NT2/D1 (cell line): Measurements from ENCODE around the gene DENND1B.

Experiments
- SUZ12 ChIP-seq: IDR thresholded peaks from 2 replicates; pipeline ENCODE4 v1.6.1; 2011; ENCODE audit not compliant: insufficient read length, insufficient read depth; ENCODE audit errors: extremely low read depth
- YY1 ChIP-seq: IDR thresholded peaks from 2 replicates; pipeline ENCODE4 v1.6.1; 2011; ENCODE audit not compliant: insufficient read length, insufficient read depth
- ZNF274 ChIP-seq: IDR thresholded peaks from 2 replicates; pipeline ENCODE4 v1.6.1; 2011; ENCODE audit warnings: mild to moderate bottlenecking, low read depth, low read length

- no peak for TF ChIP-seq YY1
- no peak for TF ChIP-seq ZNF274
- no peak for TF ChIP-seq SUZ12
Measured at GRCh38 chr1:197675583-197676208, 99.6 kb downstream of the DENND1B start.
